NB4 (cell line): ENCODE measurements around the gene ZSCAN10.

Source experiments
- POLR2A ChIP-seq: IDR thresholded peaks from 2 replicates; pipeline ENCODE4 v1.6.1; 2011; ENCODE audit warnings: mild to moderate bottlenecking; ENCODE audit not compliant: insufficient read length; ENCODE audit errors: extremely low read depth
- TF ChIP-seq, protein P1 (sequence below): IDR thresholded peaks from one replicate; pipeline ENCODE4 v1.5.1; 2012; ENCODE audit warnings: low read depth, low read length

DNA sequence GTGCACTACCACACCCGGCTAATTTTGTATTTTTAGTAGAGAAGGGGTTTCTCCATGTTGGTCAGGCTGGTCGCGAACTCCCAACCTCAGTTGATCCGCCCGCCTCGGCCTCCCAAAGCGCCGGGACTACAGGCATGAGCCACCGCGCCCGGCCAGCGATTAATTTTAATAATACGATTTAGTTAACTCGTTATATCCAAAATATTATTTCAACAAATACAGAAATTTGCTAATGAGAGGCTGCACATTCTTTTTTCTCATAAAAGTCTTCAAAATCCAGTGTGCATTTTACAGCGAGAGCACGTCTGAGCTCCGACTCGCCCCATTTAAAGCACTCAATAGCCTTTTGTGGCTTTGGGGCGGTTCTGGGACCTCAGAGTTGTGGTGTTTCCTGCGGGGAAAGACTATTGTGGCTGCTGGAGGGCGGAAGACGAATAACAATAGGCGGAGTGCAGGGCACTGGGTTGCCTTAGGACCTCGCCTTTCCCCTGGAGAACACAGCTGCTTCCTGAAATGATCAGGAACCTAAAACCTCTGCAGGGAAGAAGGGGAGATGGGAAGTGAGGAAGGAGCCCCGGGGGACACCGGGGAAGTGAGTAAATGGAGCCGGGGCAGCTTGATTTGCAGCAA is 2.9 kb upstream of the ZSCAN10 start:
- no peak for TF ChIP-seq POLR2A
- TF ChIP-seq, protein P1, sequence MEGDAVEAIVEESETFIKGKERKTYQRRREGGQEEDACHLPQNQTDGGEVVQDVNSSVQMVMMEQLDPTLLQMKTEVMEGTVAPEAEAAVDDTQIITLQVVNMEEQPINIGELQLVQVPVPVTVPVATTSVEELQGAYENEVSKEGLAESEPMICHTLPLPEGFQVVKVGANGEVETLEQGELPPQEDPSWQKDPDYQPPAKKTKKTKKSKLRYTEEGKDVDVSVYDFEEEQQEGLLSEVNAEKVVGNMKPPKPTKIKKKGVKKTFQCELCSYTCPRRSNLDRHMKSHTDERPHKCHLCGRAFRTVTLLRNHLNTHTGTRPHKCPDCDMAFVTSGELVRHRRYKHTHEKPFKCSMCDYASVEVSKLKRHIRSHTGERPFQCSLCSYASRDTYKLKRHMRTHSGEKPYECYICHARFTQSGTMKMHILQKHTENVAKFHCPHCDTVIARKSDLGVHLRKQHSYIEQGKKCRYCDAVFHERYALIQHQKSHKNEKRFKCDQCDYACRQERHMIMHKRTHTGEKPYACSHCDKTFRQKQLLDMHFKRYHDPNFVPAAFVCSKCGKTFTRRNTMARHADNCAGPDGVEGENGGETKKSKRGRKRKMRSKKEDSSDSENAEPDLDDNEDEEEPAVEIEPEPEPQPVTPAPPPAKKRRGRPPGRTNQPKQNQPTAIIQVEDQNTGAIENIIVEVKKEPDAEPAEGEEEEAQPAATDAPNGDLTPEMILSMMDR = no peak
